Heart left ventricle (tissue), 13 donors: ENCODE results near the gene DOK7.

Experiments used
- CTCF ChIP-seq, 12 donors: fragments of 200-600 bp; sonication (generic) in 4 of 12; IDR thresholded peaks; one replicate each; pipeline versions ENCODE4 v1.5.0 to v1.8.0; 2018 to 2022; ENCODE audit warnings: antibody characterized with exemption in 12 of 12, mild to moderate bottlenecking in 5 of 12
- POLR2A ChIP-seq, 2 donors: fragments of 450-650 bp; IDR thresholded peaks; one replicate each; pipeline ENCODE4 v1.6.1; 2017; ENCODE audit warnings: antibody characterized with exemption in 2 of 2, mild to moderate bottlenecking in 2 of 2, moderate library complexity in 2 of 2
- donor health status: ischemic (EF 13 %, LVEDD 7.1; RV severe dilation, severe dysfunction).
- donor health status: DM: no; HTN: yes; CAD: no.
- donor health status: DM: no; HTN: no; CAD: no.
- donor health status: ischemic (EF 25% LVEDD 6.9; RV normal size, moderate dysfunction).
- donor health status: ischemic (EF 25% LVEDD 5.7; RV mildly dilated, moderate dysfunction).
- donor health status: ischemic (EF 35%, LVEDD 5.7; RV mildly dilated, moderate dysfunction).
- donor health status: nonischemic (EF 11% LVEDD 7.7; RV severe dilation, severe dysfunction).
- donor health status: DM: yes; HTN: yes; CAD: no.
- donor health status: PGD.
- donor health status: ischemic (EF 29% LVEDD 5.4; RV normal size, mild dysfunction).
- donor health status: nonischemic (EF 23%, LVEDD 6.1; RV moderate dilation, normal function).

- TF ChIP-seq CTCF (IDR thresholded peaks at IDR 0.05) (no peak), POLR2A (IDR thresholded peaks at IDR 0.05) (no peak)
These were observed 16.4 kb downstream of the DOK7 start for GRCh38 chr4:3479358-3480101.
